Measurements from ENCODE around the gene ARFGEF3.

Gene ARFGEF3

GRCh38 chr6:138225953-138226352 lies 64.2 kb downstream of the ARFGEF3 start:
- DNase-seq, result no peak
- POLR2A ChIA-PET, result no interaction called here
- H3K9me3 ChIP-seq (ENCODE audit: control extremely low read depth in 1 of 5, control insufficient read depth in 4 of 5, insufficient read depth in 2 of 5, low read depth in 1 of 5, low read length in 4 of 5), result no peaks in the 10 kb centered on the region
- peaks cover 0 to 7% (median 0%) of the 10 kb centered on the region in 5 experiments for H3K27me3 ChIP-seq (replicated peaks in 2 of 5; ENCODE audit: control insufficient read depth in 4 of 5, insufficient read depth in 5 of 5, low read length in 4 of 5)
- H3K4me3 ChIP-seq (ENCODE audit: control insufficient read depth in 1 of 7, extremely low read depth in 1 of 7, insufficient read depth in 4 of 7, low read depth in 2 of 7, low read length in 6 of 7), result no peak overlapping the region
- WGBS (ENCODE audit: insufficient coverage), result 100% methylated on average over 3 of the region's 4 CpGs
- H3K27ac ChIP-seq (ENCODE audit: insufficient read depth in 1 of 2, low read depth in 1 of 2, low read length in 2 of 2, poor library complexity in 1 of 2, severe bottlenecking in 2 of 2), result no peak overlapping the region
- H3K36me3 ChIP-seq (ENCODE audit: control insufficient read depth in 4 of 4, insufficient read depth in 4 of 4, low read length in 3 of 4), result no peaks in the 10 kb centered on the region
- CTCF ChIA-PET, result no interaction called here
- no peaks in the 10 kb centered on the region for H3K4me1 ChIP-seq (ENCODE audit: control extremely low read depth in 1 of 4, control insufficient read depth in 4 of 4, insufficient read depth in 4 of 4, low read length in 3 of 4)

GRCh38 chr6:138226700-138227315 lies 65.1 kb downstream of the ARFGEF3 start:
- POLR2A ChIA-PET, result no interaction called here
- H3K27me3 ChIP-seq (replicated peaks in 2 of 5; ENCODE audit: control insufficient read depth in 4 of 5, insufficient read depth in 5 of 5, low read length in 4 of 5), result peaks cover 0 to 7% (median 0%) of the 10 kb centered on the region in 5 experiments

DNA sequence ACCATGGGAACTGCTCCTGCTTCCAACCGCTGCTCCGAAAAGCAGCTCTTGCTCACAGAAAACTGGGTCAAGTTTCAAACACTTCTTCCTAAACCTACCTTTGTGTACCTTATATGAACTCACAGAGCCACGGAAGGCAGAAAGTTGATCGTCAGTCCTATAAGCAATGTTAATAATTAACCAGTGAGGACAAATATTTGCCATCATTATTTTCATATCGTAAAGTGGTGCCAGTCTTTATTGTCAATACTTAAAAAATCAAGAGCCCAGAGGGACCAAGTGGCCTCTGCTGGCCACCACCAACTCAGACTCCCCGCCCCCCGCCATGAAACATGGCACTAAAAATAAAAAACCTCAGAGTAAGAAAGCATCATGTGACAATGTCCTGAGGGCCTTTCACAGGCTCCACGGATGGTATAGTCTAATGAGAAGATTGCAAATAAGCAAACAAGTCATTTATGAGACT lies 65.6 kb downstream of the ARFGEF3 start:
- no peak for DNase-seq
- Histone ChIP-seq H3K4me1 (ENCODE audit: control extremely low read depth in 1 of 4, control insufficient read depth in 4 of 4, insufficient read depth in 4 of 4, low read length in 3 of 4) (no peaks in the 10 kb centered on the region), H3K36me3 (ENCODE audit: control insufficient read depth in 4 of 4, insufficient read depth in 4 of 4, low read length in 3 of 4) (no peaks in the 10 kb centered on the region), H3K27ac (ENCODE audit: insufficient read depth in 1 of 2, low read depth in 1 of 2, low read length in 2 of 2, poor library complexity in 1 of 2, severe bottlenecking in 2 of 2) (no peak overlapping the region), H3K27me3 (replicated peaks in 2 of 5; ENCODE audit: control insufficient read depth in 4 of 5, insufficient read depth in 5 of 5, low read length in 4 of 5) (peaks cover 0 to 7% (median 0%) of the 10 kb centered on the region in 5 experiments), H3K9me3 (ENCODE audit: control extremely low read depth in 1 of 5, control insufficient read depth in 4 of 5, insufficient read depth in 2 of 5, low read depth in 1 of 5, low read length in 4 of 5) (no peaks in the 10 kb centered on the region), H3K4me3 (ENCODE audit: control insufficient read depth in 1 of 7, extremely low read depth in 1 of 7, insufficient read depth in 4 of 7, low read depth in 2 of 7, low read length in 6 of 7) (no peak overlapping the region)
- ChIA-PET POLR2A (no interaction called here), CTCF (interaction anchor here (1.2 kb wide), 1 partner anchor 8 kb away, joined by 3 read pairs; no protein-coding TSS in a partner anchor)
- WGBS (ENCODE audit: insufficient coverage), result 100% methylated on average over 7 of the region's 8 CpGs

More at GRCh38 chr6:138226700-138227315, 65.1 kb downstream of the ARFGEF3 start:
- Histone ChIP-seq H3K4me1 (ENCODE audit: control extremely low read depth in 1 of 4, control insufficient read depth in 4 of 4, insufficient read depth in 4 of 4, low read length in 3 of 4) (no peaks in the 10 kb centered on the region), H3K4me3 (ENCODE audit: control insufficient read depth in 1 of 7, extremely low read depth in 1 of 7, insufficient read depth in 4 of 7, low read depth in 2 of 7, low read length in 6 of 7) (no peak overlapping the region), H3K36me3 (ENCODE audit: control insufficient read depth in 4 of 4, insufficient read depth in 4 of 4, low read length in 3 of 4) (no peaks in the 10 kb centered on the region), H3K9me3 (ENCODE audit: control extremely low read depth in 1 of 5, control insufficient read depth in 4 of 5, insufficient read depth in 2 of 5, low read depth in 1 of 5, low read length in 4 of 5) (no peaks in the 10 kb centered on the region), H3K27ac (ENCODE audit: insufficient read depth in 1 of 2, low read depth in 1 of 2, low read length in 2 of 2, poor library complexity in 1 of 2, severe bottlenecking in 2 of 2) (no peak overlapping the region)
- WGBS (ENCODE audit: insufficient coverage), result 96% methylated on average over 4 of the region's 4 CpGs
- DNase-seq, result no peak
- CTCF ChIA-PET, result interaction anchor here (1.2 kb wide), 1 partner anchor 9 kb away, joined by 3 read pairs; no protein-coding TSS in a partner anchor

GRCh38 chr6:138229072-138229471 lies 67.3 kb downstream of the ARFGEF3 start:
- no peaks in the 10 kb centered on the region for H3K36me3 ChIP-seq (ENCODE audit: control insufficient read depth in 4 of 4, insufficient read depth in 4 of 4, low read length in 3 of 4)
- H3K9me3 ChIP-seq (ENCODE audit: control extremely low read depth in 1 of 5, control insufficient read depth in 4 of 5, insufficient read depth in 2 of 5, low read depth in 1 of 5, low read length in 4 of 5), result no peaks in the 10 kb centered on the region
- no peak overlapping the region for H3K4me3 ChIP-seq (ENCODE audit: control insufficient read depth in 1 of 7, extremely low read depth in 1 of 7, insufficient read depth in 4 of 7, low read depth in 2 of 7, low read length in 6 of 7)
- no peak for DNase-seq
- WGBS (ENCODE audit: insufficient coverage), result 100% methylated on average over 3 of the region's 4 CpGs
- CTCF ChIA-PET, result no interaction called here
- H3K27me3 ChIP-seq (replicated peaks in 2 of 5; ENCODE audit: control insufficient read depth in 4 of 5, insufficient read depth in 5 of 5, low read length in 4 of 5), result peaks cover 0 to 5% (median 0%) of the 10 kb centered on the region in 5 experiments
- POLR2A ChIA-PET, result interaction anchor here (0.6 kb wide), 1 partner anchor 72 kb away, joined by 3 read pairs; no protein-coding TSS in a partner anchor
- no peaks in the 10 kb centered on the region for H3K4me1 ChIP-seq (ENCODE audit: control extremely low read depth in 1 of 4, control insufficient read depth in 4 of 4, insufficient read depth in 4 of 4, low read length in 3 of 4)
- H3K27ac ChIP-seq (ENCODE audit: insufficient read depth in 1 of 2, low read depth in 1 of 2, low read length in 2 of 2, poor library complexity in 1 of 2, severe bottlenecking in 2 of 2), result no peak overlapping the region

- Histone ChIP-seq H3K4me1 (ENCODE audit: control extremely low read depth in 1 of 4, control insufficient read depth in 4 of 4, insufficient read depth in 4 of 4, low read length in 3 of 4) (no peaks in the 10 kb centered on the region), H3K4me3 (ENCODE audit: control insufficient read depth in 1 of 7, extremely low read depth in 1 of 7, insufficient read depth in 4 of 7, low read depth in 2 of 7, low read length in 6 of 7) (no peak overlapping the region), H3K27me3 (replicated peaks in 2 of 5; ENCODE audit: control insufficient read depth in 4 of 5, insufficient read depth in 5 of 5, low read length in 4 of 5) (peaks cover 0 to 5% (median 0%) of the 10 kb centered on the region in 5 experiments), H3K36me3 (ENCODE audit: control insufficient read depth in 4 of 4, insufficient read depth in 4 of 4, low read length in 3 of 4) (no peaks in the 10 kb centered on the region), H3K27ac (ENCODE audit: insufficient read depth in 1 of 2, low read depth in 1 of 2, low read length in 2 of 2, poor library complexity in 1 of 2, severe bottlenecking in 2 of 2) (no peak overlapping the region), H3K9me3 (ENCODE audit: control extremely low read depth in 1 of 5, control insufficient read depth in 4 of 5, insufficient read depth in 2 of 5, low read depth in 1 of 5, low read length in 4 of 5) (no peaks in the 10 kb centered on the region)
- no peak for DNase-seq
- ChIA-PET CTCF (no interaction called here), POLR2A (no interaction called here)
- WGBS (ENCODE audit: insufficient coverage), result 99% methylated on average over 9 of the region's 11 CpGs
Measured at GRCh38 chr6:138229663-138230179, 68.0 kb downstream of the ARFGEF3 start.

GRCh38 chr6:138230221-138230620 lies 68.5 kb downstream of the ARFGEF3 start:
- no peak overlapping the region for H3K27ac ChIP-seq (ENCODE audit: insufficient read depth in 1 of 2, low read depth in 1 of 2, low read length in 2 of 2, poor library complexity in 1 of 2, severe bottlenecking in 2 of 2)
- DNase-seq, result no peak
- no peak overlapping the region for H3K4me3 ChIP-seq (ENCODE audit: control insufficient read depth in 1 of 7, extremely low read depth in 1 of 7, insufficient read depth in 4 of 7, low read depth in 2 of 7, low read length in 6 of 7)
- H3K9me3 ChIP-seq (ENCODE audit: control extremely low read depth in 1 of 5, control insufficient read depth in 4 of 5, insufficient read depth in 2 of 5, low read depth in 1 of 5, low read length in 4 of 5), result no peaks in the 10 kb centered on the region
- peaks cover 0 to 5% (median 0%) of the 10 kb centered on the region in 5 experiments for H3K27me3 ChIP-seq (replicated peaks in 2 of 5; ENCODE audit: control insufficient read depth in 4 of 5, insufficient read depth in 5 of 5, low read length in 4 of 5)
- POLR2A ChIA-PET, result no interaction called here
- H3K4me1 ChIP-seq (ENCODE audit: control extremely low read depth in 1 of 4, control insufficient read depth in 4 of 4, insufficient read depth in 4 of 4, low read length in 3 of 4), result no peaks in the 10 kb centered on the region
- CTCF ChIA-PET, result no interaction called here
- H3K36me3 ChIP-seq (ENCODE audit: control insufficient read depth in 4 of 4, insufficient read depth in 4 of 4, low read length in 3 of 4), result no peaks in the 10 kb centered on the region

DNA sequence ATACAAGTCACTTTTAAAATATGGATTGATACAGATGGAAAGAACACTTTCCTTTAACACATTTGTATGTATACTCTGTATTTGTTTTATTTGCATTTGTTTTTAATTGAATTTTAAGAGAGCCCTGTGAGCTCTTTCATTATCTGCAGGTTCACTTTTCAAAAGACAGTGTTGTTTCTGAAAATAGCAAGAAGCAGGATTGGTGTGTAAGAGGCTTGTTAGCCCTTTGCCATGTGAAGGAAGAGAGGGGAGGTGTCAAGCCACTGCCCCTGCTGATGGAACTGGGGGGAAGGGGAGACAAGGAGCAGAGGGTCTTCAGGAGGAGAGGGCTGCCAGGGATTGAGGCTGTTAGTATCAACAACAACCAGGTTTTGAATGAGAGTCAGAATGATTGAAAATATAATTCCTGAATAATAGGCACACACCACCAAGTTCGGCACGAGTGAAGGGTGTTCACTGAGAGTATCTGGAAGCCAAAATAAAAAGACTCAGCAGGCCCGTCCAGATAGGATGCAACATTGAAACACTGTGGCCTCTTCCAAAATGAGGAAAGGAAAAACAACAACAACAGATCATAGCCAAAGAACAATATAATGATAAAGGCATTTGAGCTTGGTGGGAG lies 69.1 kb downstream of the ARFGEF3 start:
- Histone ChIP-seq H3K4me3 (ENCODE audit: control insufficient read depth in 1 of 7, extremely low read depth in 1 of 7, insufficient read depth in 4 of 7, low read depth in 2 of 7, low read length in 6 of 7) (no peak overlapping the region), H3K36me3 (ENCODE audit: control insufficient read depth in 4 of 4, insufficient read depth in 4 of 4, low read length in 3 of 4) (no peaks in the 10 kb centered on the region), H3K27ac (ENCODE audit: insufficient read depth in 1 of 2, low read depth in 1 of 2, low read length in 2 of 2, poor library complexity in 1 of 2, severe bottlenecking in 2 of 2) (no peak overlapping the region), H3K27me3 (replicated peaks in 2 of 5; ENCODE audit: control insufficient read depth in 4 of 5, insufficient read depth in 5 of 5, low read length in 4 of 5) (peaks cover 0 to 5% (median 0%) of the 10 kb centered on the region in 5 experiments), H3K4me1 (ENCODE audit: control extremely low read depth in 1 of 4, control insufficient read depth in 4 of 4, insufficient read depth in 4 of 4, low read length in 3 of 4) (no peaks in the 10 kb centered on the region), H3K9me3 (ENCODE audit: control extremely low read depth in 1 of 5, control insufficient read depth in 4 of 5, insufficient read depth in 2 of 5, low read depth in 1 of 5, low read length in 4 of 5) (no peaks in the 10 kb centered on the region)
- CTCF ChIA-PET, result no interaction called here
- WGBS (ENCODE audit: insufficient coverage), result no CpG with 5 or more reads among the region's 3 CpGs
- DNase-seq, result no peak
- POLR2A ChIA-PET, result no interaction called here

Data from common myeloid progenitor, CD34-positive (primary cell).